SK-N-SH (cell line): ENCODE results near the gene STK35. TPM values are rescaled to one million over a fixed set of nuclear protein-coding genes. Genes with fewer than 3 reads are reported as not detected.

Experiments used
- CTCF ChIA-PET: fragments of 300-600, 350-600 bp; formaldehyde crosslinking; extraction: SDS; loops from one replicate; lab custom pipeline; 2021; lab: Yijun Ruan, JAX
- POLR2A ChIA-PET: fragments of 350-600 bp; sonication (Branson Sonifier 250); formaldehyde crosslinking; extraction: SDS; loops from one replicate; lab custom pipeline; 2020; ENCODE audit warnings: antibody characterized with exemption, inconsistent platforms; lab: Yijun Ruan, JAX
- DNase-seq: peaks from one replicate; pipeline ENCODE4 v3.0.0; 2012
- H2AFZ ChIP-seq: fragments of 200-600 bp; sonication (generic); 2 replicates; pipeline ENCODE4 v1.8.1; 2016; ENCODE audit warnings: antibody characterized with exemption, mild to moderate bottlenecking, low read depth
- H3F3A ChIP-seq: fragments of 200-600 bp; sonication (generic); replicated peaks from 2 replicates; pipeline ENCODE3; 2016; ENCODE audit warnings: antibody characterized with exemption, mild to moderate bottlenecking; ENCODE audit not compliant: insufficient read depth
- H3K27ac ChIP-seq, 2 experiments: fragments of 200-500 bp in 1 of 2; fragments of 200-600 bp in 1 of 2; sonication (Bioruptor generic) in 1 of 2; sonication (generic), shearing (Covaris generic) in 1 of 2; 2 replicates each; pipeline versions ENCODE4 v1.5.1 to v1.6.1; 2014 to 2016; ENCODE audit warnings: low read depth in 2 of 2, inconsistent platforms in 1 of 2, low read length in 1 of 2, mild to moderate bottlenecking in 1 of 2, mixed read lengths in 1 of 2
- H3K27me3 ChIP-seq: fragments of 200-600 bp; sonication (generic), shearing (Covaris generic); 2 replicates; pipeline ENCODE4 v1.6.1; 2016; ENCODE audit warnings: mixed run types; ENCODE audit not compliant: insufficient read depth
- H3K36me3 ChIP-seq, 2 experiments: fragments of 200-500 bp in 1 of 2; fragments of 200-600 bp in 1 of 2; sonication (Bioruptor generic) in 1 of 2; sonication (generic) in 1 of 2; replicated peaks in 1 of 2; 2 replicates each; pipeline versions ENCODE3 to v1.5.1; 2014 to 2016; ENCODE audit warnings: low read length in 1 of 2, mild to moderate bottlenecking in 1 of 2; ENCODE audit not compliant: insufficient read depth in 2 of 2, control insufficient read depth in 1 of 2
- H3K4me1 ChIP-seq, 2 experiments: fragments of 200-500 bp in 1 of 2; fragments of 200-600 bp in 1 of 2; sonication (Bioruptor generic) in 1 of 2; sonication (generic), shearing (Covaris generic) in 1 of 2; 2 replicates each; pipeline versions ENCODE4 v1.5.1 to v1.6.1; 2014 to 2016; ENCODE audit warnings: low read depth in 1 of 2, low read length in 1 of 2, mixed run types in 1 of 2; ENCODE audit not compliant: insufficient read depth in 2 of 2, control insufficient read depth in 1 of 2
- H3K4me2 ChIP-seq: fragments of 200-600 bp; sonication (generic), shearing (Covaris generic); 2 replicates; pipeline ENCODE4 v1.6.1; 2017; ENCODE audit warnings: mixed run types
- H3K4me3 ChIP-seq, 2 experiments: fragments of 200-500 bp in 1 of 2; fragments of 200-600 bp in 1 of 2; sonication (Bioruptor generic) in 1 of 2; sonication (generic), shearing (Covaris generic) in 1 of 2; 2 replicates each; pipeline versions ENCODE4 v1.5.1 to v1.8.1; 2014 to 2016; ENCODE audit warnings: low read depth in 2 of 2, inconsistent platforms in 1 of 2, low read length in 1 of 2, mild to moderate bottlenecking in 1 of 2, mixed read lengths in 1 of 2, moderate library complexity in 1 of 2
- H3K79me2 ChIP-seq: fragments of 200-600 bp; sonication (generic); 2 replicates; pipeline ENCODE4 v1.8.1; 2017; ENCODE audit warnings: mild to moderate bottlenecking; ENCODE audit not compliant: insufficient read depth
- H3K9ac ChIP-seq: fragments of 200-600 bp; sonication (generic); 2 replicates; pipeline ENCODE4 v1.6.1; 2017; ENCODE audit warnings: mixed run types
- H3K9me2 ChIP-seq: fragments of 200-600 bp; sonication (generic); 2 replicates; pipeline ENCODE4 v1.6.1; 2017; ENCODE audit warnings: mixed run types
- H3K9me3 ChIP-seq: fragments of 200-600 bp; sonication (generic); 2 replicates; pipeline ENCODE4 v1.6.1; 2017; ENCODE audit warnings: mixed run types, mild to moderate bottlenecking, moderate library complexity
- H4K20me1 ChIP-seq: fragments of 200-600 bp; sonication (generic); 2 replicates; pipeline ENCODE4 v1.6.1; 2017; ENCODE audit warnings: mild to moderate bottlenecking, mixed run types; ENCODE audit not compliant: insufficient read depth
- ELF1 ChIP-seq: IDR thresholded peaks from 2 replicates; pipeline ENCODE4 v1.4.0; 2012
- EZH2phosphoT487 ChIP-seq: fragments of 200-600 bp; sonication (generic); IDR thresholded peaks from 2 replicates; pipeline ENCODE4 v1.6.1; 2017; ENCODE audit warnings: low read depth, mixed run types, mild to moderate bottlenecking, antibody characterized with exemption, moderate library complexity, borderline replicate concordance
- GATA2 ChIP-seq: sonication (generic); formaldehyde crosslinking; IDR thresholded peaks from 2 replicates; pipeline ENCODE4 v1.5.0; 2020; ENCODE audit warnings: mild to moderate bottlenecking, missing genetic modification reagents
- JUND ChIP-seq: IDR thresholded peaks from 2 replicates; pipeline ENCODE4 v1.4.0; 2012
- MEF2A ChIP-seq: IDR thresholded peaks from 2 replicates; pipeline ENCODE4 v1.4.0; 2012; ENCODE audit warnings: low read depth, borderline replicate concordance
- MXI1 ChIP-seq: IDR thresholded peaks from 2 replicates; pipeline ENCODE4 v1.6.1; 2012; ENCODE audit warnings: mild to moderate bottlenecking, low read depth, low read length, improper control_type of control experiment
- NRF1 ChIP-seq: IDR thresholded peaks from 2 replicates; pipeline ENCODE4 v1.6.1; 2012; ENCODE audit warnings: low read depth, mild to moderate bottlenecking, low read length
- RFX5 ChIP-seq: IDR thresholded peaks from 2 replicates; pipeline ENCODE4 v1.6.1; 2012; ENCODE audit warnings: mild to moderate bottlenecking, improper control_type of control experiment, low read length
- RXRA ChIP-seq: IDR thresholded peaks from 2 replicates; pipeline ENCODE4 v1.4.0; 2012; ENCODE audit warnings: low read depth, mild to moderate bottlenecking, borderline replicate concordance
- SIN3A ChIP-seq: IDR thresholded peaks from 2 replicates; pipeline ENCODE4 v1.6.1; 2012; ENCODE audit warnings: low read depth, mild to moderate bottlenecking, low read length, moderate library complexity, borderline replicate concordance
- SMC3 ChIP-seq: IDR thresholded peaks from 2 replicates; pipeline ENCODE4 v1.6.1; 2012; ENCODE audit warnings: low read depth, low read length, improper control_type of control experiment
- TEAD4 ChIP-seq: IDR thresholded peaks from 2 replicates; pipeline ENCODE4 v1.4.0; 2012; ENCODE audit warnings: mild to moderate bottlenecking, borderline replicate concordance; ENCODE audit not compliant: insufficient read depth
- WGBS: methylation state at CpG from one replicate; pipeline ENCODE4 v1.1.6; 2017; ENCODE audit warnings: low lambda C conversion rate; 5-methylcytosine and 5-hydroxymethylcytosine counted together
- polyA plus RNA-seq, 3 experiments: library from polyadenylated mRNA; depleted of rRNA; stranded (reverse); fragments of >200 nt; gene quantifications; 2 replicates each; pipeline ENCODE4 v1.2.3, GENCODE V29; 2012
- TF ChIP-seq, protein P1 (sequence below): fragments of 150-350 bp; IDR thresholded peaks from 2 replicates; pipeline ENCODE4 v1.6.1; 2017; ENCODE audit warnings: antibody characterized with exemption, low read length, low read depth, borderline replicate concordance
- TF ChIP-seq, protein P2 (sequence below): fragments of 200-600 bp; sonication (generic); IDR thresholded peaks from 2 replicates; pipeline ENCODE4 v1.6.1; 2017; ENCODE audit warnings: antibody characterized with exemption, mild to moderate bottlenecking, moderate library complexity
- TF ChIP-seq, protein P3 (sequence below): fragments of 150-350 bp; IDR thresholded peaks from 2 replicates; pipeline ENCODE4 v1.6.1; 2016; ENCODE audit warnings: mild to moderate bottlenecking, low read depth, low read length
- TF ChIP-seq, protein P4 (sequence below): IDR thresholded peaks from 2 replicates; pipeline ENCODE4 v1.4.0; 2012; ENCODE audit warnings: low read depth, borderline replicate concordance

STK35 gene
- polyA plus RNA-seq, 1 of the 3 experiments (the other 2 are of a cell fraction): 6.7 TPM

DNA sequence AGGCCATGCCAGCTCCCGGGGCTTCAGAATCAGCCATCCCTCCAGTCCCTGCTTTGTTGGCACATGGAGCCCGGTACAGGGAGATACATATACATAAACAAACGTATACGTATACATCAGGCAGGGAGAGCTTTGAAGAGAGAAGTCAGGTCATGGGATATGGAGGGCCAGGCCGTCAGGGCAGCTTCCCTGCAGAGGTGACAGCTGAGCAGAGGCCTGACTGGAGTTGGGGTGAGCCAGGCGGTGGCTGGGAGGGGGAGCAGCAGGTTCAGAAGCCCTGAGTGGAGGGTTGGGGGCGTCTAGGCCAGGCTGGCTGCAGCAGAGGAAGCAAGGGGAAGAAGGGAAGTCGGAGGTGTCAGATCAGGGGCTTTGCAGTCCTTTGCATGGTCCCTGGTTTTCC, 61.7 kb downstream of the STK35 start (continued):
- TF ChIP-seq RXRA (no peak), EZH2phosphoT487 (no peak)
- TF ChIP-seq, protein P1, sequence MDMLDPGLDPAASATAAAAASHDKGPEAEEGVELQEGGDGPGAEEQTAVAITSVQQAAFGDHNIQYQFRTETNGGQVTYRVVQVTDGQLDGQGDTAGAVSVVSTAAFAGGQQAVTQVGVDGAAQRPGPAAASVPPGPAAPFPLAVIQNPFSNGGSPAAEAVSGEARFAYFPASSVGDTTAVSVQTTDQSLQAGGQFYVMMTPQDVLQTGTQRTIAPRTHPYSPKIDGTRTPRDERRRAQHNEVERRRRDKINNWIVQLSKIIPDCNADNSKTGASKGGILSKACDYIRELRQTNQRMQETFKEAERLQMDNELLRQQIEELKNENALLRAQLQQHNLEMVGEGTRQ: no peak

DNA sequence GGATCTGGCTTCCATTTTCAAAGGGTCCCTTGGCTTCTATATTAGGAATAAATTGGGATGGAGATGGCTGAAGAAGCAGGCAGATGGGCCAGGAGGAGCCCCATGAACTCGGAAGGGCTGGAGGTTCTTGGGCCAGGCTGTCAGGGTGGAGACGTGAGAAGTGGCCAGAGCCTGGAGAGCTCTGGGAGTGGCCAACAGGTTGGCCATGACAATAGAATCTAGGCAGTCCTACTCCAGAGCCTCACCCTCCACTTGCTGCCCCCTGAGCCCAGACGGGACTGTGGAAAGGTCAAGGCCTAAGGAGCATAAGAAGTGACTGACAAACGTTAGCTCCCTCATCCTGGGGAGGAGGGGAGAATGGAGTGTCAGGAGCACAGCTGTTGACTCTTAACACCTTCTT, 62.1 kb downstream of the STK35 start:
- Histone ChIP-seq H3K27me3 (no peaks in the 10 kb centered on the region), H3F3A (no peaks in the 10 kb centered on the region), H3K4me2 (no peak overlapping the region), H3K9me3 (no peaks in the 10 kb centered on the region), H3K4me3 (no peak overlapping the region), H3K27ac (no peak overlapping the region), H4K20me1 (no peaks in the 10 kb centered on the region), H2AFZ (no peak overlapping the region), H3K9me2 (no peaks in the 10 kb centered on the region), H3K4me1 (no peaks in the 10 kb centered on the region), H3K36me3 (no peaks in the 10 kb centered on the region), H3K79me2 (no peaks in the 10 kb centered on the region), H3K9ac (no peak overlapping the region)
- 60% methylated on average over 4 of the region's 4 CpGs for WGBS
- no peak for DNase-seq
- CTCF ChIA-PET: interaction anchor here (3.1 to 5.1 kb wide), 2 partner anchors 10 to 157 kb away, joined by 13 to 46 read pairs; no protein-coding TSS in a partner anchor
- POLR2A ChIA-PET: no interaction called here
- TF ChIP-seq, protein P2, sequence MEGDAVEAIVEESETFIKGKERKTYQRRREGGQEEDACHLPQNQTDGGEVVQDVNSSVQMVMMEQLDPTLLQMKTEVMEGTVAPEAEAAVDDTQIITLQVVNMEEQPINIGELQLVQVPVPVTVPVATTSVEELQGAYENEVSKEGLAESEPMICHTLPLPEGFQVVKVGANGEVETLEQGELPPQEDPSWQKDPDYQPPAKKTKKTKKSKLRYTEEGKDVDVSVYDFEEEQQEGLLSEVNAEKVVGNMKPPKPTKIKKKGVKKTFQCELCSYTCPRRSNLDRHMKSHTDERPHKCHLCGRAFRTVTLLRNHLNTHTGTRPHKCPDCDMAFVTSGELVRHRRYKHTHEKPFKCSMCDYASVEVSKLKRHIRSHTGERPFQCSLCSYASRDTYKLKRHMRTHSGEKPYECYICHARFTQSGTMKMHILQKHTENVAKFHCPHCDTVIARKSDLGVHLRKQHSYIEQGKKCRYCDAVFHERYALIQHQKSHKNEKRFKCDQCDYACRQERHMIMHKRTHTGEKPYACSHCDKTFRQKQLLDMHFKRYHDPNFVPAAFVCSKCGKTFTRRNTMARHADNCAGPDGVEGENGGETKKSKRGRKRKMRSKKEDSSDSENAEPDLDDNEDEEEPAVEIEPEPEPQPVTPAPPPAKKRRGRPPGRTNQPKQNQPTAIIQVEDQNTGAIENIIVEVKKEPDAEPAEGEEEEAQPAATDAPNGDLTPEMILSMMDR: no peak
- TF ChIP-seq MXI1 (no peak), ELF1 (no peak), SMC3 (no peak), NRF1 (no peak), SIN3A (no peak), RFX5 (no peak), MEF2A (no peak), TEAD4 (no peak), JUND (no peak), GATA2 (CRISPR knock-in tag) (no peak)
- TF ChIP-seq, protein P3, sequence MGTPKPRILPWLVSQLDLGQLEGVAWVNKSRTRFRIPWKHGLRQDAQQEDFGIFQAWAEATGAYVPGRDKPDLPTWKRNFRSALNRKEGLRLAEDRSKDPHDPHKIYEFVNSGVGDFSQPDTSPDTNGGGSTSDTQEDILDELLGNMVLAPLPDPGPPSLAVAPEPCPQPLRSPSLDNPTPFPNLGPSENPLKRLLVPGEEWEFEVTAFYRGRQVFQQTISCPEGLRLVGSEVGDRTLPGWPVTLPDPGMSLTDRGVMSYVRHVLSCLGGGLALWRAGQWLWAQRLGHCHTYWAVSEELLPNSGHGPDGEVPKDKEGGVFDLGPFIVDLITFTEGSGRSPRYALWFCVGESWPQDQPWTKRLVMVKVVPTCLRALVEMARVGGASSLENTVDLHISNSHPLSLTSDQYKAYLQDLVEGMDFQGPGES: no peak
- TF ChIP-seq, protein P4, sequence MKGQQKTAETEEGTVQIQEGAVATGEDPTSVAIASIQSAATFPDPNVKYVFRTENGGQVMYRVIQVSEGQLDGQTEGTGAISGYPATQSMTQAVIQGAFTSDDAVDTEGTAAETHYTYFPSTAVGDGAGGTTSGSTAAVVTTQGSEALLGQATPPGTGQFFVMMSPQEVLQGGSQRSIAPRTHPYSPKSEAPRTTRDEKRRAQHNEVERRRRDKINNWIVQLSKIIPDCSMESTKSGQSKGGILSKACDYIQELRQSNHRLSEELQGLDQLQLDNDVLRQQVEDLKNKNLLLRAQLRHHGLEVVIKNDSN: no peak
